ENCODE measurements around the gene SORBS2.

Gene SORBS2

DNA sequence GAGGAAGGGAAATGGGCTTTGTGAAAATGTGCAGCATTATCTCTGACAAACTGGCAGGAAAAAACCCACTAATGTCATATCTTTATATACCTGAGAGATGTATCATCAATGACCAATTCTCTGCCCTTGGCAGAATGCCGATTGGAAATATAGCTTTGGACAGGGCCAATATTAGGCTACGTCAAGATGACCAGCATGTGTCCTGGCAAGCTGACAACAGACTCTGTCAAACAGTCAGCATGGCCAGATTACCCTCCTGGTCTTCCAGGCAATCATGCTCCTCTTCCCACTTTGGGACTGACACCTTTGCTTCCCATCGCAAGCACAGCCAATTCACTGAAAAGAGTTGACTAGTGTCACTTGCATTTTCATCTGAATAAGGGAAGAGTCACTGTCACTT is 57.0 kb downstream of the SORBS2 start:
- TF ChIP-seq, protein P1, sequence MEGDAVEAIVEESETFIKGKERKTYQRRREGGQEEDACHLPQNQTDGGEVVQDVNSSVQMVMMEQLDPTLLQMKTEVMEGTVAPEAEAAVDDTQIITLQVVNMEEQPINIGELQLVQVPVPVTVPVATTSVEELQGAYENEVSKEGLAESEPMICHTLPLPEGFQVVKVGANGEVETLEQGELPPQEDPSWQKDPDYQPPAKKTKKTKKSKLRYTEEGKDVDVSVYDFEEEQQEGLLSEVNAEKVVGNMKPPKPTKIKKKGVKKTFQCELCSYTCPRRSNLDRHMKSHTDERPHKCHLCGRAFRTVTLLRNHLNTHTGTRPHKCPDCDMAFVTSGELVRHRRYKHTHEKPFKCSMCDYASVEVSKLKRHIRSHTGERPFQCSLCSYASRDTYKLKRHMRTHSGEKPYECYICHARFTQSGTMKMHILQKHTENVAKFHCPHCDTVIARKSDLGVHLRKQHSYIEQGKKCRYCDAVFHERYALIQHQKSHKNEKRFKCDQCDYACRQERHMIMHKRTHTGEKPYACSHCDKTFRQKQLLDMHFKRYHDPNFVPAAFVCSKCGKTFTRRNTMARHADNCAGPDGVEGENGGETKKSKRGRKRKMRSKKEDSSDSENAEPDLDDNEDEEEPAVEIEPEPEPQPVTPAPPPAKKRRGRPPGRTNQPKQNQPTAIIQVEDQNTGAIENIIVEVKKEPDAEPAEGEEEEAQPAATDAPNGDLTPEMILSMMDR (IDR thresholded peaks at IDR 0.05; ENCODE audit: low read depth, low read length, missing control alignments) = no peak
- Histone ChIP-seq H3K27ac (peak overlapping the region; percentile 7), H3K27me3 (replicated peaks) (no peaks in the 10 kb centered on the region), H3K36me3 (replicated peaks) (peaks cover 2% of the 10 kb centered on the region), H3K4me3 (ENCODE audit: low read depth, low read length) (no peak overlapping the region)
- in situ Hi-C loops (cut with HindIII; ENCODE audit: low pct_ligation_motif_present, low sequenced_read_pairs) = no loop called here
- DNase-seq = no peak

DNA sequence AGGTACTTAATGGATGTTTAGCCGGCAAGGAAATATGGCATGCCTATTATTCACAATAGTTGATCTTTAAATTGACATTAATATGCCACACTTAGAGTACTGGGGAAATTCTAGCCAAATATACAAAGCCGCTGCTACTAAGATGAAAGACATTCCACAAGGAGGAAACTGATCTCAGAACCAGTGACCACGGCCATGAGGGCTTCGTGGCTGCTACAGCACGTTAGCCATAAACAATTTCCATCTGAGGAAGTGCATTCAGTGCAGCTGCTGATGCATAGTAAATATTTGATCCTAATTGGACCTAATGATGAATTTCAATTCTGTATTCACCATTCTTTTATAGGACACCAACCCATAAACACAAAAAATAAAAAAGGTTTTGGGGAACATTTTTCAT is 59.1 kb downstream of the SORBS2 start:
- no peak for DNase-seq
- TF ChIP-seq, protein P1 (IDR thresholded peaks at IDR 0.05; ENCODE audit: low read depth, low read length, missing control alignments) = no peak
- in situ Hi-C loops (cut with HindIII; ENCODE audit: low pct_ligation_motif_present, low sequenced_read_pairs) = no loop called here
- Histone ChIP-seq H3K27ac (no peak overlapping the region), H3K36me3 (replicated peaks) (no peaks in the 10 kb centered on the region), H3K4me3 (ENCODE audit: low read depth, low read length) (no peak overlapping the region), H3K27me3 (replicated peaks) (no peaks in the 10 kb centered on the region)

DNA sequence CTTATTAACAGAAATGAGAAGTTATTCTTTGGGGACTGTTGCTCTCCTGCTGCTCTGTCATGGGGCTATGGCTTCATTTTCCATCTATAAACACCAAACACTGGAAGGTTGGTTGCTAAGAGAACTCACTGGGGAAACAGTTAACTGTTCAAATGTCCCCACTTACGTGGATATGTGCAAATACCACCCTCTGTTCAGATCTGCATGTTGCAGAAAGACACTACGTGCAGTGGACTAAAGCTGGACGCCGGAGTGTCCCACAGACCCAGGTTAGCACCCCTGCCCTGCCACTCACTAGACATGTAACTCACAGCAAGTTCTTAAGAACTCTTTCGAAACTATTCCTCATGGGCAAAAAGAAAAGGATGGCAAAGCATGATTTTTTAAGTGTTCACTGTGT is 62.1 kb downstream of the SORBS2 start:
- TF ChIP-seq, protein P1 (IDR thresholded peaks at IDR 0.05; ENCODE audit: low read depth, low read length, missing control alignments) = no peak
- DNase-seq = no peak
- Histone ChIP-seq H3K4me3 (ENCODE audit: low read depth, low read length) (no peak overlapping the region), H3K36me3 (replicated peaks) (no peaks in the 10 kb centered on the region), H3K27ac (no peak overlapping the region), H3K27me3 (replicated peaks) (no peaks in the 10 kb centered on the region)
- in situ Hi-C loops (cut with HindIII; ENCODE audit: low pct_ligation_motif_present, low sequenced_read_pairs) = no loop called here

DNA sequence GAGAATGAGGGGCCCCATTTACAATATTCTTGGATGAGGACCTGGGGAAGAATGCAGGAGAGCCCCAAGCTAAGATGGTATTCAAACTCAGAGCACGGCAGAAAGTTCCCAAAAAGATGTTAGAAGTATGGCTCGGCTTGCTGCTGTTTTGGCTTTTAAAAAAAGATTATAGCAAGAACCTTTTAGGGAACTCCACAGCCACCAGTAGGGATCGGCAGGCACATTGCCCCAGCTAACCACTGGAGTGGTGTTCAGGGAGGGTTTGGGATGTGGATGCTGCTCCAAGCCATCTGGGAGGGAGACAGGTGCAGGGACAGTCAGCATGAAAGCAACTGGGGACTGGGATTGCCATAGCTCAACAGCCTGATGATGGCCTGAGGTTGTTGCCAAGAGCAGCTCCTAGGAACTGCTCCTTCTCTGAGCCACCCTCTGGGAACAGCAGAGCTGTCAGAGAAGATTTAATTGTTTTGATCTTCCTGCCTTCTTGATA is 63.0 kb downstream of the SORBS2 start:
- in situ Hi-C loops (cut with HindIII; ENCODE audit: low pct_ligation_motif_present, low sequenced_read_pairs) = no loop called here
- Histone ChIP-seq H3K27me3 (replicated peaks) (no peaks in the 10 kb centered on the region), H3K36me3 (replicated peaks) (no peaks in the 10 kb centered on the region), H3K27ac (no peak overlapping the region), H3K4me3 (ENCODE audit: low read depth, low read length) (no peak overlapping the region)
- no peak for DNase-seq
- TF ChIP-seq, protein P1 (IDR thresholded peaks at IDR 0.05; ENCODE audit: low read depth, low read length, missing control alignments) = no peak

DNA sequence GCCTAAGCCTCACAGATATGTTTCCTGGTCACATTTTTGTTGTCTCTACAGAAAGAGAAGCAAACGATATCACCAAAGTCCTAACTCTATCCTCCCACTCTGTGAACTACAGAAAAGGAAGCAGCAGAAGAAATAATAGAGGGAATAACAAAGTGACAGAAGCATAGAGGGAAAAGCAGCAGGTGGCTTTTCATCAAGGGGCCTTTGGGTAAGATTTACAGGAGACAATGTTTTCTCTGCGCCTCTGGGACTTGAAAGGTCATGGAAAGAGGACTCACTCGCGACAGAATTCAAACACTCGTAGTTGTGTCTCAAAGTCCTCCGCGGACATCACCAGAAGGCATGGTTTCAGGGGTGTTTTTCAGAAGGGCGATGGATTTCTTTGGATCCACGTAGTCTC is 66.1 kb downstream of the SORBS2 start:
- Histone ChIP-seq H3K27me3 (replicated peaks) (no peaks in the 10 kb centered on the region), H3K4me3 (ENCODE audit: low read depth, low read length) (no peak overlapping the region), H3K27ac (no peak overlapping the region), H3K36me3 (replicated peaks) (no peaks in the 10 kb centered on the region)
- in situ Hi-C loops (cut with HindIII; ENCODE audit: low pct_ligation_motif_present, low sequenced_read_pairs) = no loop called here
- no peak for DNase-seq
- TF ChIP-seq, protein P1 (IDR thresholded peaks at IDR 0.05; ENCODE audit: low read depth, low read length, missing control alignments) = no peak

DNA sequence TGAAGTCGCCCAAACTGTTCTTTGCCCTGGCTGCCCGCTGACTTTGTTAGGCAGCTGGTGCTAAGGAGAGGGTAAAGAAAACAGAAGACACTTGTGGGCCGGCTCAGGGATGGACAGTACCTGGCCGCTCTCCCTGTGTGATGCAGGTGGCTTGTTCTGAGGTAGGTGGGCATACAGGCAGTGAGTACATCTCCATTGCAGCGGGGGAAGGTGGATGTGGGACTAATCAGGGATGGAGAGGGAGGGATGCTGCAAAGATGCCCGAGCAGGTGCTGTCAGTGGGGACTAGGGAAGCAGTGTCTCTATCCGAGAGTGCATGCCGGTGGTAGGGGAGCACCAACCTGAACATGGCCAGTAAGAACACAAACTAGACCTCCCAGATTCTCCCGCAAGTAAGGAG is 67.0 kb downstream of the SORBS2 start:
- H3K4me3 ChIP-seq (ENCODE audit: low read depth, low read length) = no peak overlapping the region
- no peak overlapping the region for H3K27ac ChIP-seq
- DNase-seq = no peak
- H3K27me3 ChIP-seq (replicated peaks) = no peaks in the 10 kb centered on the region
- in situ Hi-C loops (cut with HindIII; ENCODE audit: low pct_ligation_motif_present, low sequenced_read_pairs) = no loop called here
- H3K36me3 ChIP-seq (replicated peaks) = no peaks in the 10 kb centered on the region
- TF ChIP-seq, protein P1 (IDR thresholded peaks at IDR 0.05; ENCODE audit: low read depth, low read length, missing control alignments) = no peak

Data from brain microvascular endothelial cell (primary cell).